Measurements from ENCODE around the gene DHDH. TPM values are rescaled to one million over a fixed set of nuclear protein-coding genes. Genes with fewer than 3 reads are reported as not detected.
"Not testable (repeated sequence)": the region's sequence is repeated elsewhere in the genome, so short reads cannot be mapped to it uniquely, and the experiment has no call there.

Gene DHDH
- 0.24 and 0.45 TPM in 2 replicates for total RNA-seq (2014; rRNA removed; shearing (Covaris generic))
- polyA plus RNA-seq (2015; cell fraction: cytosol; rRNA removed): 0.38 TPM in 1 of 2 replicates, not detected in the other
- 3.0 TPM in 1 of 2 replicates, not detected in the other for polyA plus RNA-seq (2015; cell fraction: nucleus; rRNA removed)

DNA sequence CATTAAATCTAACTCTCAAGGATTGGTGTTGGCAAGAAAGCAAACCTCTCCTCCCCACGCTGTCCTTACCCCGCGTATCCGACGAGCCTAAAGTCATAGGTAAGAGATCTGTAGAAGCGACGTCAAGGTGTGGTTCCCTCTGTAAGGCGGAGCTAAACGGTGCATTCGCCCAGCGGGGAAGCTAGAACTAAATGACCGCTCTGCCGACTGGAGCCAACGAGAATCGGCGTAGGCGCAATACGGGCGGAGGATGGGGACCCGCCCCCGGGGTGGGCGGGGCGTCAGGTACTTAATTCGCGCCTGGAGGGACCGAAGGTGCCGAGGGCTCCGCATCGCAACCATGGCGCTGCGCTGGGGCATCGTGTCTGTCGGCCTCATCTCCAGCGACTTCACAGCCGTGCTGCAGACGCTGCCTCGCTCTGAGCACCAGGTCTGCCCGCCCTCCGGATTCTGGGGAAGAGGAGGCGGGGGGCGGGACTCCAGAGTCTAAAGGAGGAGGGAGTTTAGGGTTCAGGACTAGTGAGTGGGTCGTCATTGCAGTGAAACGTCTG lies at the start of gene DHDH:
Gene DHDH (plus strand): TSS at position 318 of the 551 bp plus-strand sequence. CDS start 23 bp downstream, at position 341.
- peak; percentile 80 for DNase-seq (ENCODE audit: low read depth, low spot score)
- in situ Hi-C loops (cut with HindIII; ENCODE audit: low pct_unique_long_range_greater_than_20kb, low sequenced_read_pairs): no loop called here

DNA sequence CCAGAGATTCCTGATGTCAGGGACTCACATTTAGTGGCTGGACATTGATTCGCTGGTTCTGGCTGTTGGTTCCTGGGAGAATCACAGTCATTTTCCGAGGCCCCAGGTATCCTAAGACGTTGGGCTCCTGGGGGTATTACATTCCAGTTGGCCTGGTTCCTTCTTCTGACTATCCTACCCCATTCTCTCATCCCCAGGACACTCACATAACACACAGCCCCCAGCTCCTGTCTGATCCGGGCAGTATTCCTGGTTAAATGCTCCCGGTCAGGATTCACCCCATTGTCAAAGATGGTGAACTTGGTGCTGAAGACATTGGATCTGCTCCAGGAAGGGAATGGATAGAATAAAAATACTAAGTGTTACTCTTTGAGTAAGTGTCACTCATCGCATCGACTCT lies 49.8 kb upstream of the DHDH start:
- in situ Hi-C loops (cut with HindIII; ENCODE audit: low pct_unique_long_range_greater_than_20kb, low sequenced_read_pairs): no loop called here
- DNase-seq (ENCODE audit: low read depth, low spot score): no peak

DNA sequence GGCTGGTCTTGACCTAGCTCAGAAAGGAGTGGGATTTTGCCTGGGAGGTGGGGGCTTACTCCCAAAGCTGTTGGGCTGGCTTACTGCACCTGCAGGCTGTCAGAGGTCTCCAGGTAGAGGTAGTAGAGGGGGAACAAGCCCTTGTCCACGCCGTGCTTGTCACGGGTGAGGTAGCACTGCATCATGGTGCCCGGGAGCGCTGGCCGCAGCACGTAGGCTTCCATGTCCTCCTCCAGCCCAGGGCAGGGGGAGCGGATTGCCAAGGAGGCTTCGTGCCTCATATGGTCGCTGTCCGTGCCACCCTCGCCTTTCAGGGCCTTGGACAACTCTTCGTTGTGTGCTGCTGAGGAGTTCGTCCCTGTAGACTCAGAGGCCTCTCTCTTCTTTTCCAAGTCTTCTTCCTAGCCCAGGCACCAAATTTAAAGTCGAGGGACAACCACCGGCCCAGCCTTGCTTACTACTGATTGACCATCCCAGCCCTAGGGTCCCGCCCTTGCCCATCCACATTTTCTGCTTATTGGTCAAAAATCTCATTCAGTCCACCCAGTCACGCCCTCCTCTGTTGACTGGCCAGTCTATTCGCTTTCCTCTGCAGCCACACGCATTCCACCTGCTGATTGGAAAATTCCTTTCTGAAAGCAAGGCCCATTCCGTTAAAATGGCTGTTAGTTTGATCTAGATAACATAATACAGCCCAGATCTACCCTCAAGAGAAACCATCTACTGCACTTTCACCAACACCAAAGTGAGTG lies 45.5 kb upstream of the DHDH start:
- DNase-seq (ENCODE audit: low read depth, low spot score): no peak
- in situ Hi-C loops (cut with HindIII; ENCODE audit: low pct_unique_long_range_greater_than_20kb, low sequenced_read_pairs): no loop called here

DNA sequence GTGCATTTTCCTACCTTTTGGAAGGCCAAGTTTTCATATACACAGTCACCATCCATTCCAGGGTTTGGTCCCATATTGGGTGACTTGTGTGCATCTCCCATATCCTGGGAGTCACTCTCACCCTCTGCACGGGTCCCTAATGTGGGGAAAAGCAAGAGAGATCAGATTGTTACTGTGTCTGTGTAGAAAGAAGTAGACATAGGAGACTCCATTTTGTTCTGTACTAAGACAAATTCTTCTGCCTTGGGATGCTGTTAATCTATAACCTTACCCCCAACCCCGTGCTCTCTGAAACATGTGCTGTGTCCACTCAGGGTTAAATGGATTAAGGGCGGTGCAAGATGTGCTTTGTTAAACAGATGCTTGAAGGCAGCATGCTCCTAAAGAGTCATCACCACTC lies 44.0 kb upstream of the DHDH start:
- DNase-seq (ENCODE audit: low read depth, low spot score); in situ Hi-C loops (cut with HindIII; ENCODE audit: low pct_unique_long_range_greater_than_20kb, low sequenced_read_pairs): not testable (repeated sequence)

DNA sequence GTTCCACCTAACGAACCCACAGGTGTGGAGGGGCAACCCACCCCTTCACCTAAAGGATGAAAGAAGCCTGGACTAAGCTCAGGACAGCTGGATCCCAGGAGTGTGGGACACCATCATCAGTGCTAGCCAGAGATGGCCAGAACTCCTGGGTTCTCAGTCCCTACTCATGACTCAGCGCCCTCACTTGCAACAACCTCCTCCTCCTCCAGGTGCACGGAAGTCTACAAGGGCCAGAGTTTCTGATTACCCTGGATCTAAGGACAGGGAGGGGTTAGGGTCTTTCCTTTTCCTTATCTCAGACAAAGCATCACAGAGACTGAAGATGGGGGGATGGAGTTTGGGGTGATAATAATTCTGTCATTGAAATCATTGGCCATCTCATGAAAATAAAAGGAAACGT lies 42.9 kb upstream of the DHDH start:
- in situ Hi-C loops (cut with HindIII; ENCODE audit: low pct_unique_long_range_greater_than_20kb, low sequenced_read_pairs): no loop called here
- no peak for DNase-seq (ENCODE audit: low read depth, low spot score)

DNA sequence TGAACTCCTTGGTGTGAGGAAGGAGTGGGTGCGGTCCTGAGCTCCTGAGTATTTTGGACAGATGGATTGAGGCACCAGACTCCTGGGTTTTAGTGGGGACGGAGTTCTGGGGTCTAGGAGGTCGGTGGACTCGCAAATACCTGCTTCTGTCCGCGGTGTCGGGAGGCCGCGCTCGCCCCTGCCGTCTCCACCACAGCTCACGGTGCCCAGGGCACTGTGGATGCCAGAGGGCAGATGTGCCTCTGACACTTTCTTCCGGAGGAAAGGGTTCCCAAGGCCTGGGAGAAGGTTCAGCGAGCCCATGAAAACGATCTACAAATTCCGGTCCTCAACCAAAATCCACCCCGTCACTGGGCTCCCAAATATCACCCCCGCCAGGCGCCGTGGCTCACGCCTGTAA lies 38.3 kb upstream of the DHDH start:
- in situ Hi-C loops (cut with HindIII; ENCODE audit: low pct_unique_long_range_greater_than_20kb, low sequenced_read_pairs): no loop called here
- no peak for DNase-seq (ENCODE audit: low read depth, low spot score)

DNA sequence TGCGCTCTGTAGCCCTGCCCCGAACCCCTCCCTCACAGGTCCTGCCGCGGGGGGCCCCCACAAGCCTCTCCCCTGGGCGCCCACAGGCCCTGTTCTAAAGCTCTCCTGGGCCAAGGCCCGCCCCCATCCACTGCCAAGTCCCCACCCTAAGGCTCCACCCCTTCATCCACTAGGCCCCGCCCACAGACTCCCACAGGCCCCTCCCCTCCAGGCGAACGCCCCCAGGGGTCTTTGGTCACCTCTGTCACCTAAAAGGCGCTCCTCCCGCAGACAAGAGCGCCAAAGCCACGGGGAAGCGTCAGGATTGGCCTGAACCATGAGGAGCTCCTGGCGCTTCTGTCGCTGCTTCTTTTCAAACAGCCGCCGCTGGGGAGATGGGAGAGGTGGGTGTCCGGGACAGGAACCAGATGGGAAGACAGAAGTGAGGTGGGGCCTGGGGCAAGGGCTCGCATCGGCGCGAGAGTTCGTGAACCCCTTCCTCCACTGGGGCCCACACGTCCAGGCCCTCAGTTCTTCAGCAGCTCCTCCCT lies 37.2 kb upstream of the DHDH start:
- in situ Hi-C loops (cut with HindIII; ENCODE audit: low pct_unique_long_range_greater_than_20kb, low sequenced_read_pairs): no loop called here
- DNase-seq (ENCODE audit: low read depth, low spot score): no peak

DNA sequence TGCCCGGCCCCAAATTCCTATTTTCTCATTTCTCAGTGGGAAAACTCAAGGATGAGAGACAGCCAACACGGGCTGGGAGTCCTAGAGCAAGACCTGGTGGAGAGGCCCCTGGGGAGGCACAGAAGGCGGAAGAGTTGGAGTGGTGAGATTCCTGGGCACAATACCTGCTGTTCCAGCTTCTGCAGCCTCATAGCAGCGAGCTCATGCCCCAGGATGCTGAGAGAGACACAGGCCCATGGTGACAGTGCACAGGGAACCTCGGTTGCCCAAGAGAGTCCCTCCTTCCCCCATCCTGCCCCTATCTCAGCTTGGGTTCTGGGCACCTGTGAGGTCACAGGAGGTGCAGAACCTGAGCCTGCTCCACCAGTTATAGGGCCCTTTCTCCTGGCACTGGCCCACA lies 36.3 kb upstream of the DHDH start:
- no peak for DNase-seq (ENCODE audit: low read depth, low spot score)
- in situ Hi-C loops (cut with HindIII; ENCODE audit: low pct_unique_long_range_greater_than_20kb, low sequenced_read_pairs): no loop called here

DNA sequence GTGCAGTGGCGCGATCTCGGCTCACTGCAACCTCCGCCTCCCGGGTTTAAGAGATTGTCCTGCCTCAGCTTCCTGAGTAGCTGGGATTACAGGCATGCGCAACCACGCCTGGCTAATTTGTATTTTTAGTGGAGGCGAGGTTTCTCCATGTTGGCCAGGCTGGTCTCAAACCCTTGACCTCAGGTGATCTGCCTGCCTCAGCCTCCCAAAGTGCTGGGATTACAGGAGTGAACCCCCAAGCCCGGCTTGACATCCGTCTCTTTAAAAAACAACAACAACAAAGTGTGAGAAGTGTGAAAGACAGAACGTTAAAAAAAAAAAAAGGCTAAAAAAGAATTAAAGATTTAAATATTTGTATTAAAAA lies 34.1 kb upstream of the DHDH start:
- in situ Hi-C loops (cut with HindIII; ENCODE audit: low pct_unique_long_range_greater_than_20kb, low sequenced_read_pairs): not testable (repeated sequence)

DNA sequence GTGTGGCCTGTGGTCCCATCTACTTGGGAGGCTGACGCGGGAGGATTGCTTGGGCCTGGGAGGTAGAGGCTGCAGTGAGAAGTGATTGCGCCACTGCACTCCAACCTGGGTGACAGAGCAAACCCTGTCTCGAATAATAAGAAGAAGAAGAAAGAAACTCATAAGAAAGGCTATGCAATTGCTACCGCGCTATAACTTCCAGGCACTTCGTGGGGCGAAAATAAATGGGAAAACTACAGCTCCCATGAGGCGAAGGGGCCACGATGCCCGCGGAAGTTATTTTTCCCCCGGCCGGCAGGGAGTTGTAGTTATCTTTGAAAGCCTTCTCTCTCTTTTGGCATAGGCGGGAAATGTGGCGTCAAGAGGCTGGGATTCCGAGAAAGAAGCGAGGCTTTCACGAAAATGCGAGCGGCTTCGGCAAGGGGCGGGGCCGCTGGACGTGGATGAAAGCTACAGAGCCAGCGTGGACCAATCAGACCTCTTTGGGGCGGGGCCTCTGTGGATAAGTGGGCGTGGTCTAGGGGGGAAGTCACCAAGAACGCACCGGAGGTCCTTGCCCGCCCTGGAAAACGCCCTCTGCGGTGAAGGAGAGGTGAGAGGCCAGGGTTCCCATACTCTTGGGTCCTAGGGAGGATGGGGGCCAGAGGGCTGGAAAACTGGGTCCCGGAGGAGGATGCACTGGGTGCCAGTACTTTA lies 33.6 kb upstream of the DHDH start, which contains the start of gene NUCB1:
Gene NUCB1 (plus strand): TSS at position 532 of the 696 bp plus-strand sequence. CDS start 485 bp downstream, outside the sequence.
- in situ Hi-C loops (cut with HindIII; ENCODE audit: low pct_unique_long_range_greater_than_20kb, low sequenced_read_pairs): no loop called here

More for the DNA sequence above, 34.1 kb upstream of the DHDH start:
- not testable (repeated sequence) for DNase-seq (ENCODE audit: low read depth, low spot score)

DNA sequence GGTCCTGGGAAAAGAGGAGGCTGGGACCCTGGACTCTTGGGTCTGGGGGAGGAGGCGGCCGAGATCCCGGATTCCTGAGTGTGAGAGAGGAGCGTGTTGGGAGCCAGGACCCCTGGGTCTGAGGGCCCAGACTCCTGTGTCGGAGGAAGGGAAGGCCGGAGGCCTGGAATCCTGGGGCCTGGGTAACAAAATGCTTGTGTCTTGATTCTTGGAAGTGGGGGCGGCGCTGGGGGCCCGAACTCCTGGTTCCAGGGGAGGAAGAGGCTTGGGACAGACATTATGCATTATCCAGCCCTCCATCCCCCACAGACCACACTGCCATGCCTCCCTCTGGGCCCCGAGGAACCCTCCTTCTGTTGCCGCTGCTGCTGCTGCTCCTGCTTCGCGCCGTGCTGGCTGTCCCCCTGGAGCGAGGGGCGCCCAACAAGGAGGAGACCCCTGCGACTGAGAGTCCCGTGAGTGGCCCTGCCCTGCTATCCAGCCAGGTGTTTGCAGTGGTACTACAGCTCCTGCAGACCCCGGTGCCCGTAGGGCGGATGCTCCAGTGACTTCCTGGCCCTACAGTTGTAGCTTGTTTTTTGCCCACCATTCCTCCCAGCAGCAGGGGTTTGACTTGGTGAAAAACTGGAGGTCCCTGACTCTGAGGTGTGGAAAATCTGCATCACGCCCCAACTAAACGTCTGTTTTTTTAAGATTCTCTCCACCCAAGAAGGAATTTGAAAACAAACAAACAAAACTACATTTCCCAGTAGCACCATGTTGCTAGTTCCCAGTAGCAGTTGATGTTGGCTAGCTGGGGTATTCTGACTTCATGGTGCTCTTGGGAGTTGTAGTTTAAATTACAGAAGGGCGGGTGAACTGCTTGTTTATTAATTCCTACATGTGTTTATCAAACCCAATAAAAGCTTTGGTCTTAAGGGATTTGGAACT lies 32.8 kb upstream of the DHDH start:
- in situ Hi-C loops (cut with HindIII; ENCODE audit: low pct_unique_long_range_greater_than_20kb, low sequenced_read_pairs): no loop called here
- DNase-seq (ENCODE audit: low read depth, low spot score): peak; percentile 54

More for the DNA sequence above, 33.6 kb upstream of the DHDH start, which contains the start of gene NUCB1:
- DNase-seq (ENCODE audit: low read depth, low spot score): peak; percentile 99

DNA sequence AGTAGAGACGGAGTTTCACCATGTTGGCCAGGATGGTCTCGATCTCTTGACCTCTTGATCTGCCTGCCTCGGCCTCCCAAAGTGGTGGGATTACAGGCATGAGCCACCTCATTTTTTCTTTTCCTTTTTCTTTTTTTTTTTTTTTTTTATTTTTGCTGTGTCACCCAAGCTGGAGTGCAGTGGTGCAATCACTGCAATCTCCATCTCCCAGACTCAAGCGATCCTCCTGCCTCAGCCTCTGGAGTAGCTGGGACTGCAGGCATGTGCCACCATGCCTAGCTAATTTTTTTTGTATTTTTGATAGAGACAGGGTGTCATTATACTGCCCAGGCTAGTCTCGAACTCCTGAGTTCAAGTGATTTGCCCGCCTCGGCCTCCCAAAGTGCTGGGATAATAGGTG lies 31.2 kb upstream of the DHDH start:
- in situ Hi-C loops (cut with HindIII; ENCODE audit: low pct_unique_long_range_greater_than_20kb, low sequenced_read_pairs); DNase-seq (ENCODE audit: low read depth, low spot score): not testable (repeated sequence)

DNA sequence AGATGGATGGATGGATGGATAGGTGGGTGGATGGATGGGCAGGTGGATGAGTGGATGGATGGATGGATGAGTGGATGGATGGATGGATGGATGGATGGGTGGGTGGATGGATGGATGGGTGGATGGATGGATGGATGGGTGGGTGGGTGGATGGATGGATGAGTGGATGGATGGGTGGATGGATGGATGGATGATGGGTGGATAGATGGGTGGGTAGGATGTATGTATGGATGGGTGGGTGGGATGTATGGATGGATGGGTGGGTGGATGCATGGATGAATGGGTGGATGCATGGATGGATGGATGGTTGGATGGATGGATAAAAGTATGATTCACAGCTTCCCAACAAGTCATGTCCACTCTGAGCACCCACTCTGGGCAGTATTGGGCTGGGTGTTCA lies 29.7 kb upstream of the DHDH start:
- in situ Hi-C loops (cut with HindIII; ENCODE audit: low pct_unique_long_range_greater_than_20kb, low sequenced_read_pairs); DNase-seq (ENCODE audit: low read depth, low spot score): not testable (repeated sequence)

DNA sequence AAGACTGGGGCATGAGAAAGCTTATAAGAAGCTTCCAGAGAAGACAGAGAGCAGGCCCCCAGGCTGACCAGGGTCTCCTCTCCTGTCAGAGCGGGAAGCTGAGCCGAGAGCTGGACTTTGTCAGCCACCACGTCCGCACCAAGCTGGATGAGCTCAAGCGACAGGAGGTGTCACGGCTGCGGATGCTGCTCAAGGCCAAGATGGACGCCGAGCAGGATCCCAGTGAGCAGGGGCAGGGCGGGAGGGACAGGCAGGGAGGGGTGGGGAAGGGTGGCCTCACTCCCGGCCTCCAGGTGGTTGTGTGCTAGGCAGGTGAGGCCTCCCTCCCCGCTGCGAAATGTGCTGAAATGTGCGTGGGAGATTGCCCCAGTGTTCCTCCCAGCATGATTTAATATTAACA lies 27.8 kb upstream of the DHDH start:
- no peak for DNase-seq (ENCODE audit: low read depth, low spot score)
- in situ Hi-C loops (cut with HindIII; ENCODE audit: low pct_unique_long_range_greater_than_20kb, low sequenced_read_pairs): no loop called here

DNA sequence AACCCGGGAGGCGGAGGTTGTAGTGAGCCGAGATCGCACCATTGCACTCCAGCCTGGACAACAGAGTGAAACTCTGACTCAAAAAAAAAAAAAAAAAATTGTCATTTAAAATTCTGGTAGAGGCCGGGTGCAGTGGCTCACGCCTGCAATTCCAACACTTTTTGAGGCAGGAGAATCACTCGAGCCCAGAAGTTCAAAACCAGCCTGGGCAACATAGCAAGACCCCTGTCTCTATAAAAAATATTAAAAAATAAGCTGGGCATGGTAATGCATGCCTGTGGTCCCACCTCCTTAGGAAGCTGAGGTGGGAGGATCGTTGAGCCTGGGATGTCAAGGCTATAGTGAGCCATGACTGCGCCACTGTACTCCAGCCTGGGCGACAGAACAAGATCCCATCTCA lies 27.2 kb upstream of the DHDH start:
- DNase-seq (ENCODE audit: low read depth, low spot score): no peak
- in situ Hi-C loops (cut with HindIII; ENCODE audit: low pct_unique_long_range_greater_than_20kb, low sequenced_read_pairs): no loop called here

DNA sequence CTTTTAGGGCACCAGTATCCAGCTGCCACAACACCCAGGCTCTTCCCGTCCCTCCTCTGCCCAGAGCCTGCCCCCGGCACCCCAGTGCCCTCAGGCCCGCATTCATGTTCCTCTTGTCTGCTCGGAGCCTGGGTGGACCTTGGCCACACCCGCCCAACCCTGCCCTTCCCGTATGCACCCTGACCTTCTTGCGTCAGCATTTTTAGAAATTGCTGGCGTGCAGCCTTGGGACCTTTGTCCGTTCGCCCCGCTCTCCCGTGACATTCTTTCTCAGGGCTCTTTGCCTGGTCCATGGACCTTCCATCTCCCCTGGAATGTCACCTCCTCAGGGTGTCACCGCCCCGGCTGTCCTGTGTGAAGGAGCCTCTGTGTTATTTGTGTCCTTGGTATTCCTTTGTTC lies 25.8 kb upstream of the DHDH start:
- in situ Hi-C loops (cut with HindIII; ENCODE audit: low pct_unique_long_range_greater_than_20kb, low sequenced_read_pairs): no loop called here
- no peak for DNase-seq (ENCODE audit: low read depth, low spot score)

DNA sequence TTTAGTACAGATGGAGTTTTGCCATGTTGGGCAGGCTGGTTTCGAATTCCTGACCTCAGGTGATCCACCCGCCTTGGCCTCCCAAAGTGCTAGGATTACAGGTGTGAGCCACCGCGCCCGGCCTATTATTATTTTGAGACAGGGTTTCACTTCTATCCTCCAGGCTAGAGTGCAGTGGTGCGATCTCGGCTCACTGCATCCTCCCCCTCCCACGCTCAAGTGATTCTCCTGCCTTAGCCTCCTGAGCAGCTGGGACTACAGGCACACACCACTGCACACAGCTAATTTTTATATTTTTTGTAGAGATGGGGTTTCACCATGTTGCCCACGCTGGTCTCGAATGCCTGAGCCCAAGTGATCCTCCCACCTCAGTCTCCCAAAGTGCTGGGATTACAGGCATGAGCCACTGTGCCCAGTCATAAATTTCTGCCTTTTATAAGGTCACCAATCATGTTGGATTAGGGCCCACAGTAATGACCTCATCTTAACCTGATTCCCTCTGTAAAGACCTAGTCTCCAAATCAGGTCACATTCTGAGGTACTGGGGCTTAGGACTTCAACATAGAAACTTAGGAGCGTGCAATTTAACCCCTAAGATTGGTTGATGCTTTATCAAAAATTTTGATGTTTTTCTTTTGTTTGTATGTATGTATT lies 23.9 kb upstream of the DHDH start:
- in situ Hi-C loops (cut with HindIII; ENCODE audit: low pct_unique_long_range_greater_than_20kb, low sequenced_read_pairs); DNase-seq (ENCODE audit: low read depth, low spot score): not testable (repeated sequence)

Measured in SK-MEL-5 (cell line).